Measurements from ENCODE around the gene MROH2A. TPM values are rescaled to one million over a fixed set of nuclear protein-coding genes. Genes with fewer than 3 reads are reported as not detected.

MROH2A gene
- total RNA-seq, 1 donor = not detected

DNA sequence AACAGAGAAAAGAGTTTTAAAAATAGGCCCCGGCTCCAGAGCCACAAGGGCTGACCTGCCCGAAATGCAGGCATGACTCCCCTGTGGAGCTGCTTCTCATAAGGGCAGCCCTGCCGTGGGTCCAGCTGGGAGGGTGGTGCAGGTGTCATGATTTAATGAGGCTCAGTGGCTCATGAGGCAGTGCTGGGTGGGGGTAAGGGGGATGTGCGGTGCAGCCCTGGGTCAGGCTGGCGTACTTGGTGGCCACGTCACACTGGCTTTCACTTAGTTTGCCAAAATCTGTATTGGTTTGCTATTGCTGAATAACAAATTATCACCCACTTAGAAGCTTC, 42.6 kb downstream of the MROH2A start:
- DNase-seq (ENCODE audit: low read depth) = no peak
- TF ChIP-seq, protein P1, sequence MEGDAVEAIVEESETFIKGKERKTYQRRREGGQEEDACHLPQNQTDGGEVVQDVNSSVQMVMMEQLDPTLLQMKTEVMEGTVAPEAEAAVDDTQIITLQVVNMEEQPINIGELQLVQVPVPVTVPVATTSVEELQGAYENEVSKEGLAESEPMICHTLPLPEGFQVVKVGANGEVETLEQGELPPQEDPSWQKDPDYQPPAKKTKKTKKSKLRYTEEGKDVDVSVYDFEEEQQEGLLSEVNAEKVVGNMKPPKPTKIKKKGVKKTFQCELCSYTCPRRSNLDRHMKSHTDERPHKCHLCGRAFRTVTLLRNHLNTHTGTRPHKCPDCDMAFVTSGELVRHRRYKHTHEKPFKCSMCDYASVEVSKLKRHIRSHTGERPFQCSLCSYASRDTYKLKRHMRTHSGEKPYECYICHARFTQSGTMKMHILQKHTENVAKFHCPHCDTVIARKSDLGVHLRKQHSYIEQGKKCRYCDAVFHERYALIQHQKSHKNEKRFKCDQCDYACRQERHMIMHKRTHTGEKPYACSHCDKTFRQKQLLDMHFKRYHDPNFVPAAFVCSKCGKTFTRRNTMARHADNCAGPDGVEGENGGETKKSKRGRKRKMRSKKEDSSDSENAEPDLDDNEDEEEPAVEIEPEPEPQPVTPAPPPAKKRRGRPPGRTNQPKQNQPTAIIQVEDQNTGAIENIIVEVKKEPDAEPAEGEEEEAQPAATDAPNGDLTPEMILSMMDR (IDR thresholded peaks at IDR 0.05; ENCODE audit: insufficient read depth, low read depth, low read length) = no peak
- H3K4me3 ChIP-seq (ENCODE audit: low read depth, low read length) = no peak overlapping the region

- no peak for DNase-seq (ENCODE audit: low read depth)
- TF ChIP-seq, protein P1 (IDR thresholded peaks at IDR 0.05; ENCODE audit: insufficient read depth, low read depth, low read length) = no peak
- no peak overlapping the region for H3K4me3 ChIP-seq (ENCODE audit: low read depth, low read length)
These were observed 43.1 kb downstream of the MROH2A start for GRCh38 chr2:233821196-233821595.

DNA sequence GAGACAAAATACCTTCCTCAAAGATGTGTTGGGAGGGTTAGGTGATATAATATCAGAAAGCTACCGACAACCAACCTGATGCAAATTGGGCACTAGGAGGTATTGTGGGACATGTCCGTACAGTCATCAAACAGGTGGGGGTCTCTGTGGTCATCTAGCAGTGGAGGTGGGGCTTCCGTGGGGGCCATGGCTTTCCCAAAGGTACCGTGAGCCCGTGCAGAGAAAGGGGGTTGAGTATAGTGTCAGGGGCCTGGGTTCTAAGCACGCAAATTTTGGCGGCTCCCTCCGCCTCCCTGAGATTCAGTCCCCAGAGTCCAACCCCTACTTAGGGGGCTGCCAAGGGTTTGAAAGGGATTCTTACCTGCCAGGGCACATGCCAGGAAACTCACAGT, 43.6 kb downstream of the MROH2A start:
- H3K4me3 ChIP-seq (ENCODE audit: low read depth, low read length) = no peak overlapping the region
- DNase-seq (ENCODE audit: low read depth) = no peak
- TF ChIP-seq, protein P1 (IDR thresholded peaks at IDR 0.05; ENCODE audit: insufficient read depth, low read depth, low read length) = no peak

DNA sequence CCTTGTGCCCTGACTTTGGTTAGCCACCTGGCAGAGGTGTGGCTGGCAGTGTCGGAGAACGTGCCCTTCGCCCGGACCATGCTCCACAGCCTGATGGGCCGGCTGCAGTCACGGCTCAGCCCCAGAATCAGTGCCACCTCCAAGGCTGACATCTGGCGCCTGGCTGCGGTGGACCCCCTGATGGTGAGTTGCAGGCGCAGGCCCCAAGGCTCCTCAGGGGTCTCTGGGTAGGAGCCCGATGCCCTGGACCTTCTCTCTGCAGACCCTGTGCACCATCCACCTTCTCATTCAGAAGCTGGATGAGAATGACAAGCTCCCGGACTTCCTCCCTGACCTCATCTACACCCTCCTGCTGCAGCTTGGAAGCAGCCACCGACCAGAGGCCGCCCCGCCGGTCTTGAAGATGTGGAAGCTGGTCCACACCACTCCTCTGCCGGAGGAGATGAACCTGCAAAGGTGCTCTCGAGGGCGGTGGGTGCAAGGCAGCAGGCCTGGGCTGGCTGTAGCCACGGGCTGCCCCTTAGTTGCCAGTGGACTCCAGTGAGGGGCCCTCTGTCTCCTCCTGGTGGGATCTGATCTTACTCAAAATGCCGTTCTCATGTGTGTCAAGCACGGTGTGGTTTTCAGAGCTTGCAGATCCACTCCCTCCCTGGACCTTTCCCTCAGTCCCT, 44.1 kb downstream of the MROH2A start:
- DNase-seq (ENCODE audit: low read depth) = no peak
- no peak overlapping the region for H3K4me3 ChIP-seq (ENCODE audit: low read depth, low read length)
- TF ChIP-seq, protein P1 (IDR thresholded peaks at IDR 0.05; ENCODE audit: insufficient read depth, low read depth, low read length) = no peak

DNA sequence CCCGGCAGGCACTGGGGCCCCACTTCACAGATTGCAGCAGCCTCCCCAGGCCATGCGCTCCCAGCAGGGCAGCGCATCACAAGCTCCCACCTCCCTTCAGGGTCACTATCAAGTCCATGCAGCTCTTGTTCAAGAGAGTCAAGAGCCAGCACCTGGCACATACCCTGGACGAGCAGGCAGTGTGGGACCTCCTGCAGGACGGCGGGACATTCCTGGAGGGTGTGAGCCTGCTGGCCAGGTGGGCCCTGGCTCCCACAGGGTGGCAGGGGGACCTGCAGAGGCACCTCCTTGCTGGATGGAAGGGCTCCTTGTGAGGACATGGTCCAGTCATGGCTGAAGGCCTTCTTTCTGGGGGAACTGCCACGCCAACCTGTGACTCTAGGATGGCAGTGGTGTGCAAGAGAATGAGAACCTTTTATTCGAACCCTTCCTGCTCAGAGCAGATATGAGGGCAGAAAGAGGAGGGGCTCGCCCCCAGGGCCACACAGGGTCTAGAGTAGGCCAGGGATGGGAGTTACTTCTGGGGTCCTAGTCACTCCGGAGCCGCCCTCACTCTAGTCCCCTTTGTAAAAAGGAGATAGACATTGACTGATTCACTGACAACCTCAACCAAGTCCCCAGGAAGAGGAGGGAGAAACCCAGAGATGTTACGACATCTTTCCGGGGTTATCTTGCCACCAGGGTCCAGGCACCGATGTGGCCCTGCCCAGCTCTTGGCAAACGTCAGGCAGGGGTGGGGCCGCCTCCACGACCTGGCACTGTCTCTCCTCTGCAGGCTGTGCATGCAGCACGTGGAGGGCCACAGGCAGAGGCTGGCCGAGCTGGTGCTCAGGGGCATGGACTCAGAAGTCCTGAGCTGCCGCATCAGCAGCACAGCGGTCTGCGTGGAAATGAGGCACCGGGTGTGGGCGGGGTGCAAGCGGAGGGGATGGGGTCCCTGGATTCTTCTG, 44.9 kb downstream of the MROH2A start:
- TF ChIP-seq, protein P1 (IDR thresholded peaks at IDR 0.05; ENCODE audit: insufficient read depth, low read depth, low read length) = no peak
- DNase-seq (ENCODE audit: low read depth) = no peak
- no peak overlapping the region for H3K4me3 ChIP-seq (ENCODE audit: low read depth, low read length)

GRCh38 chr2:233823731-233824121, 45.6 kb downstream of the MROH2A start:
- H3K4me3 ChIP-seq (ENCODE audit: low read depth, low read length) = no peak overlapping the region
- DNase-seq (ENCODE audit: low read depth) = no peak
- TF ChIP-seq, protein P1 (IDR thresholded peaks at IDR 0.05; ENCODE audit: insufficient read depth, low read depth, low read length) = no peak

All from fibroblast of villous mesenchyme (primary cell).